RWPE2 (cell line): ENCODE measurements around the gene DECR2.
"Not testable (repeated sequence)": the region's sequence is repeated elsewhere in the genome, so short reads cannot be mapped to it uniquely, and the experiment has no call there.

Source experiments
- ATAC-seq: fragments of 200-7000 bp; cut with Tn5 transposase; 3 replicates; pipeline ENCODE4 v1.9.1; 2021; ENCODE audit warnings: low read depth
- DNase-seq: peaks from one replicate; pipeline ENCODE4 v3.0.0-alpha.2; 2020; ENCODE audit warnings: low spot score
- H3K27ac ChIP-seq: fragments of 450-650 bp; 2 replicates; pipeline ENCODE4 v1.5.1; 2017; ENCODE audit warnings: mild to moderate bottlenecking; ENCODE audit not compliant: poor library complexity, severe bottlenecking
- H3K27me3 ChIP-seq: fragments of 250-450 bp; sonication (Bioruptor Pico); 2 replicates; pipeline ENCODE4 v1.5.1; 2021; ENCODE audit warnings: mild to moderate bottlenecking, moderate library complexity; ENCODE audit not compliant: insufficient read depth, poor library complexity, severe bottlenecking
- H3K36me3 ChIP-seq: fragments of 250-450 bp; sonication (Bioruptor Pico); 2 replicates; pipeline ENCODE4 v1.5.1; 2020; ENCODE audit warnings: low read depth, mild to moderate bottlenecking, moderate library complexity
- H3K4me1 ChIP-seq: fragments of 250-450 bp; sonication (Bioruptor Pico); 2 replicates; pipeline ENCODE4 v1.5.1; 2021; ENCODE audit warnings: mild to moderate bottlenecking, moderate library complexity; ENCODE audit not compliant: insufficient read depth, poor library complexity, severe bottlenecking
- H3K4me3 ChIP-seq: fragments of 250-450 bp; sonication (Bioruptor Pico); 2 replicates; pipeline ENCODE4 v1.5.1; 2021; ENCODE audit warnings: mild to moderate bottlenecking, moderate library complexity; ENCODE audit not compliant: severe bottlenecking
- H3K9me3 ChIP-seq: fragments of 250-450 bp; sonication (Bioruptor Pico); 2 replicates; pipeline ENCODE4 v1.5.1; 2021; ENCODE audit warnings: mild to moderate bottlenecking, moderate library complexity; ENCODE audit not compliant: severe bottlenecking
- CTCF ChIP-seq: fragments of 450-650 bp; IDR thresholded peaks from one replicate; pipeline ENCODE4 v1.5.1; 2017; ENCODE audit warnings: mild to moderate bottlenecking, moderate library complexity; ENCODE audit not compliant: poor library complexity, severe bottlenecking

DECR2 gene

GRCh38 chr16:383326-384051 lies 18.2 kb upstream of the DECR2 start:
- peak; percentile 56 for ATAC-seq
- H3K9me3 ChIP-seq: no peaks in the 10 kb centered on the region
- TF ChIP-seq CTCF: no peak
- peak; percentile 75 for DNase-seq
- peak overlapping the region; percentile 69 for H3K27ac ChIP-seq
- H3K4me1 ChIP-seq: peaks cover 7% of the 10 kb centered on the region
- no peak overlapping the region for H3K4me3 ChIP-seq
- H3K27me3 ChIP-seq: no peaks in the 10 kb centered on the region
- H3K36me3 ChIP-seq: no peaks in the 10 kb centered on the region

- ATAC-seq: no peak
- Histone ChIP-seq H3K36me3 (no peaks in the 10 kb centered on the region), H3K27me3 (no peaks in the 10 kb centered on the region), H3K4me3 (no peak overlapping the region), H3K27ac (no peak overlapping the region), H3K9me3 (no peaks in the 10 kb centered on the region), H3K4me1 (peaks cover 7% of the 10 kb centered on the region)
- peak; percentile 32 for TF ChIP-seq CTCF
- DNase-seq: no peak
Measured at GRCh38 chr16:386641-387156, 15.0 kb upstream of the DECR2 start.

- H3K9me3 ChIP-seq, H3K27me3 ChIP-seq, H3K36me3 ChIP-seq, H3K27ac ChIP-seq, DNase-seq, H3K4me3 ChIP-seq, ATAC-seq, H3K4me1 ChIP-seq: not testable (repeated sequence)
Measured at GRCh38 chr16:387761-388666, 13.7 kb upstream of the DECR2 start.

GRCh38 chr16:389352-389751 lies 12.3 kb upstream of the DECR2 start:
- no peak for DNase-seq
- Histone ChIP-seq H3K4me1 (no peaks in the 10 kb centered on the region), H3K36me3 (no peaks in the 10 kb centered on the region), H3K9me3 (no peaks in the 10 kb centered on the region), H3K4me3 (no peak overlapping the region), H3K27me3 (no peaks in the 10 kb centered on the region), H3K27ac (no peak overlapping the region)
- no peak for ATAC-seq
- TF ChIP-seq CTCF: no peak

GRCh38 chr16:391885-392335 lies 9.8 kb upstream of the DECR2 start:
- no peaks in the 10 kb centered on the region for H3K9me3 ChIP-seq
- ATAC-seq (peak; percentile 36; the same call in 1 of the 3 replicates), DNase-seq (no peak)
- no peaks in the 10 kb centered on the region for H3K27me3 ChIP-seq
- H3K4me3 ChIP-seq: no peak overlapping the region
- peak; percentile 59 for TF ChIP-seq CTCF
- H3K36me3 ChIP-seq: no peaks in the 10 kb centered on the region
- no peak overlapping the region for H3K27ac ChIP-seq
- no peaks in the 10 kb centered on the region for H3K4me1 ChIP-seq
